SK-N-SH (cell line): ENCODE measurements around the gene PHLDB2. TPM values are rescaled to one million over a fixed set of nuclear protein-coding genes. Genes with fewer than 3 reads are reported as not detected.

Experiments
- CTCF ChIA-PET: fragments of 300-600, 350-600 bp; formaldehyde crosslinking; extraction: SDS; loops from one replicate; lab custom pipeline; 2021; lab: Yijun Ruan, JAX
- POLR2A ChIA-PET: fragments of 350-600 bp; sonication (Branson Sonifier 250); formaldehyde crosslinking; extraction: SDS; loops from one replicate; lab custom pipeline; 2020; ENCODE audit warnings: antibody characterized with exemption, inconsistent platforms; lab: Yijun Ruan, JAX
- DNase-seq: peaks from one replicate; pipeline ENCODE4 v3.0.0; 2012
- H2AFZ ChIP-seq: fragments of 200-600 bp; sonication (generic); 2 replicates; pipeline ENCODE4 v1.8.1; 2016; ENCODE audit warnings: antibody characterized with exemption, mild to moderate bottlenecking, low read depth
- H3F3A ChIP-seq: fragments of 200-600 bp; sonication (generic); replicated peaks from 2 replicates; pipeline ENCODE3; 2016; ENCODE audit warnings: antibody characterized with exemption, mild to moderate bottlenecking; ENCODE audit not compliant: insufficient read depth
- H3K27ac ChIP-seq, 2 experiments: fragments of 200-500 bp in 1 of 2; fragments of 200-600 bp in 1 of 2; sonication (Bioruptor generic) in 1 of 2; sonication (generic), shearing (Covaris generic) in 1 of 2; 2 replicates each; pipeline versions ENCODE4 v1.5.1 to v1.6.1; 2014 to 2016; ENCODE audit warnings: low read depth in 2 of 2, inconsistent platforms in 1 of 2, low read length in 1 of 2, mild to moderate bottlenecking in 1 of 2, mixed read lengths in 1 of 2
- H3K27me3 ChIP-seq: fragments of 200-600 bp; sonication (generic), shearing (Covaris generic); 2 replicates; pipeline ENCODE4 v1.6.1; 2016; ENCODE audit warnings: mixed run types; ENCODE audit not compliant: insufficient read depth
- H3K36me3 ChIP-seq, 2 experiments: fragments of 200-500 bp in 1 of 2; fragments of 200-600 bp in 1 of 2; sonication (Bioruptor generic) in 1 of 2; sonication (generic) in 1 of 2; replicated peaks in 1 of 2; 2 replicates each; pipeline versions ENCODE3 to v1.5.1; 2014 to 2016; ENCODE audit warnings: low read length in 1 of 2, mild to moderate bottlenecking in 1 of 2; ENCODE audit not compliant: insufficient read depth in 2 of 2, control insufficient read depth in 1 of 2
- H3K4me1 ChIP-seq, 2 experiments: fragments of 200-500 bp in 1 of 2; fragments of 200-600 bp in 1 of 2; sonication (Bioruptor generic) in 1 of 2; sonication (generic), shearing (Covaris generic) in 1 of 2; 2 replicates each; pipeline versions ENCODE4 v1.5.1 to v1.6.1; 2014 to 2016; ENCODE audit warnings: low read depth in 1 of 2, low read length in 1 of 2, mixed run types in 1 of 2; ENCODE audit not compliant: insufficient read depth in 2 of 2, control insufficient read depth in 1 of 2
- H3K4me2 ChIP-seq: fragments of 200-600 bp; sonication (generic), shearing (Covaris generic); 2 replicates; pipeline ENCODE4 v1.6.1; 2017; ENCODE audit warnings: mixed run types
- H3K4me3 ChIP-seq, 2 experiments: fragments of 200-500 bp in 1 of 2; fragments of 200-600 bp in 1 of 2; sonication (Bioruptor generic) in 1 of 2; sonication (generic), shearing (Covaris generic) in 1 of 2; 2 replicates each; pipeline versions ENCODE4 v1.5.1 to v1.8.1; 2014 to 2016; ENCODE audit warnings: low read depth in 2 of 2, inconsistent platforms in 1 of 2, low read length in 1 of 2, mild to moderate bottlenecking in 1 of 2, mixed read lengths in 1 of 2, moderate library complexity in 1 of 2
- H3K79me2 ChIP-seq: fragments of 200-600 bp; sonication (generic); 2 replicates; pipeline ENCODE4 v1.8.1; 2017; ENCODE audit warnings: mild to moderate bottlenecking; ENCODE audit not compliant: insufficient read depth
- H3K9ac ChIP-seq: fragments of 200-600 bp; sonication (generic); 2 replicates; pipeline ENCODE4 v1.6.1; 2017; ENCODE audit warnings: mixed run types
- H3K9me2 ChIP-seq: fragments of 200-600 bp; sonication (generic); 2 replicates; pipeline ENCODE4 v1.6.1; 2017; ENCODE audit warnings: mixed run types
- H3K9me3 ChIP-seq: fragments of 200-600 bp; sonication (generic); 2 replicates; pipeline ENCODE4 v1.6.1; 2017; ENCODE audit warnings: mixed run types, mild to moderate bottlenecking, moderate library complexity
- H4K20me1 ChIP-seq: fragments of 200-600 bp; sonication (generic); 2 replicates; pipeline ENCODE4 v1.6.1; 2017; ENCODE audit warnings: mild to moderate bottlenecking, mixed run types; ENCODE audit not compliant: insufficient read depth
- ELF1 ChIP-seq: IDR thresholded peaks from 2 replicates; pipeline ENCODE4 v1.4.0; 2012
- EP300 ChIP-seq, 2 experiments: IDR thresholded peaks; 2 replicates each; pipeline versions ENCODE4 v1.4.0 to v1.6.1; 2012; ENCODE audit warnings: borderline replicate concordance in 1 of 2, low read depth in 1 of 2, low read length in 1 of 2
- FOSL2 ChIP-seq: IDR thresholded peaks from 2 replicates; pipeline ENCODE4 v1.4.0; 2012; ENCODE audit warnings: low read depth, mild to moderate bottlenecking, moderate library complexity, borderline replicate concordance
- FOXJ3 ChIP-seq: sonication (generic); formaldehyde crosslinking; IDR thresholded peaks from 2 replicates; pipeline ENCODE4 v1.5.1; 2020; ENCODE audit warnings: mild to moderate bottlenecking, missing genetic modification reagents
- FOXM1 ChIP-seq: IDR thresholded peaks from 2 replicates; pipeline ENCODE4 v1.4.0; 2012; ENCODE audit warnings: low read depth, mild to moderate bottlenecking
- GATA2 ChIP-seq: sonication (generic); formaldehyde crosslinking; IDR thresholded peaks from 2 replicates; pipeline ENCODE4 v1.5.0; 2020; ENCODE audit warnings: mild to moderate bottlenecking, missing genetic modification reagents
- IRF3 ChIP-seq: fragments of 150-350 bp; IDR thresholded peaks from 2 replicates; pipeline ENCODE4 v1.6.1; 2016; ENCODE audit warnings: mild to moderate bottlenecking, low read depth, low read length
- JUND ChIP-seq: IDR thresholded peaks from 2 replicates; pipeline ENCODE4 v1.4.0; 2012
- MXI1 ChIP-seq: IDR thresholded peaks from 2 replicates; pipeline ENCODE4 v1.6.1; 2012; ENCODE audit warnings: mild to moderate bottlenecking, low read depth, low read length, improper control_type of control experiment
- NFIC ChIP-seq: IDR thresholded peaks from 2 replicates; pipeline ENCODE4 v1.4.0; 2012; ENCODE audit warnings: borderline replicate concordance
- RAD21 ChIP-seq: IDR thresholded peaks from 2 replicates; pipeline ENCODE4 v1.6.1; 2012; ENCODE audit warnings: mild to moderate bottlenecking, low read length
- RFX5 ChIP-seq: IDR thresholded peaks from 2 replicates; pipeline ENCODE4 v1.6.1; 2012; ENCODE audit warnings: mild to moderate bottlenecking, improper control_type of control experiment, low read length
- SMC3 ChIP-seq: IDR thresholded peaks from 2 replicates; pipeline ENCODE4 v1.6.1; 2012; ENCODE audit warnings: low read depth, low read length, improper control_type of control experiment
- WGBS: methylation state at CpG from one replicate; pipeline ENCODE4 v1.1.6; 2017; ENCODE audit warnings: low lambda C conversion rate; 5-methylcytosine and 5-hydroxymethylcytosine counted together
- polyA plus RNA-seq, 3 experiments: library from polyadenylated mRNA; depleted of rRNA; stranded (reverse); fragments of >200 nt; gene quantifications; 2 replicates each; pipeline ENCODE4 v1.2.3, GENCODE V29; 2012
- TF ChIP-seq, protein P1 (sequence below): IDR thresholded peaks from 2 replicates; pipeline ENCODE4 v1.6.1; 2012; ENCODE audit warnings: mild to moderate bottlenecking, low read depth, low read length, moderate library complexity
- TF ChIP-seq, protein P2 (sequence below): fragments of 150-350 bp; IDR thresholded peaks from 2 replicates; pipeline ENCODE4 v1.6.1; 2017; ENCODE audit warnings: antibody characterized with exemption, low read length, low read depth, borderline replicate concordance
- TF ChIP-seq, protein P3 (sequence below): fragments of 200-600 bp; sonication (generic); IDR thresholded peaks from 2 replicates; pipeline ENCODE4 v1.6.1; 2017; ENCODE audit warnings: antibody characterized with exemption, mild to moderate bottlenecking, moderate library complexity
- TF ChIP-seq, protein P4 (sequence below): IDR thresholded peaks from 2 replicates; pipeline ENCODE4 v1.4.0; 2012; ENCODE audit warnings: low read depth, borderline replicate concordance

Gene PHLDB2
- polyA plus RNA-seq, 1 of the 3 experiments (the other 2 are of a cell fraction), result 18.0 TPM

DNA sequence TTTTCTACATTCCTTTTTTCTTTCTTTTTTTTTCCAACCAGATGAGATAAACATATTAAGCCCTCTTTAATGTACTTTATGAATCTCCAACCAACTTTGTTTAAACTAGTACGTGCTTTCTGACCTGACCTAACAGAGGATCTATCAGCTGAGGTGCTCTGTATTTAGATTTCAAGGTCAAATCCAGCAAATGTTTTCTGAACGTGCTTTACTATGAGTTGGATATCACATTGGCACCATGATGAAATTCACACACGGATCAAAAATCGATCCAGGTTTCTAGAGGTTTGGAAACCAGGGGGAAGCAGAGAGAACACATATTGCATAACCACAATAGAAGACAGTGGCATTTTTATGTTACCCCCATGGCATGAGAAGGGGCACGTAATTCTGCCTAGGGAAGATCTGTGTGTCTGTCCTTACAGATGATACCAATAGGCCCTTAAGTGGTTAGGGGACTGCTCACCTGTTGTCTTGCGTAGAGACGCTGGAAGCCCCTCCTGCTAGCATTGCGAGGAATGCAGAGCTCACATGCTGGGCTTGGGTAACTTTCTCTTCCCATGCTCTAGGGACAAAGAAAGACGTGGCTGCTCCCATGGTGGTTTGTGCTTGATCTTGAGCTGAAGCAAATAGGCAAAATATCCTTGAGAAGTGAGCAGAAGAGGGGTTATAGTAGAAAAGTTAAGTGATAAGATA lies 60.5 kb downstream of the PHLDB2 start:
- TF ChIP-seq EP300 (IDR thresholded peaks at IDR 0.05; ENCODE audit: borderline replicate concordance in 1 of 2, low read depth in 1 of 2, low read length in 1 of 2), result no peak
- Histone ChIP-seq H3K4me1 (peaks cover 0 to 37% of the 10 kb centered on the region in 2 experiments; a peak in 2 of 4 replicates), H3K4me2 (no peak overlapping the region), H3K4me3 (no peak overlapping the region), H3K9ac (no peak overlapping the region), H3K27me3 (no peaks in the 10 kb centered on the region), H3K79me2 (peaks cover 82% of the 10 kb centered on the region), H3K9me2 (no peaks in the 10 kb centered on the region), H2AFZ (no peak overlapping the region), H3F3A (peaks cover 30% of the 10 kb centered on the region), H4K20me1 (no peaks in the 10 kb centered on the region), H3K27ac (no peak overlapping the region), H3K9me3 (no peaks in the 10 kb centered on the region), H3K36me3 (peaks cover 39 to 59% of the 10 kb centered on the region in 2 experiments)
- CTCF ChIA-PET, result interaction anchor here (1.4 kb wide), 1 partner anchor 13 kb away, joined by 5 read pairs; no protein-coding TSS in a partner anchor
- WGBS, result 87% methylated on average over 9 of the region's 9 CpGs
- POLR2A ChIA-PET, result no interaction called here
- DNase-seq, result no peak

GRCh38 chr3:111921181-111921580 lies 62.1 kb downstream of the PHLDB2 start:
- CTCF ChIA-PET, result interaction anchor here (0.7 kb wide), 1 partner anchor 205 kb away, joined by 4 read pairs; no protein-coding TSS in a partner anchor
- Histone ChIP-seq H4K20me1 (no peaks in the 10 kb centered on the region), H3K4me2 (no peak overlapping the region), H3K9ac (no peak overlapping the region), H3K27me3 (no peaks in the 10 kb centered on the region), H3F3A (peaks cover 15% of the 10 kb centered on the region), H3K9me2 (no peaks in the 10 kb centered on the region), H3K4me1 (peaks cover 0 to 29% of the 10 kb centered on the region in 2 experiments; a peak in 2 of 4 replicates), H3K4me3 (no peak overlapping the region), H3K27ac (no peak overlapping the region), H3K79me2 (peaks cover 77% of the 10 kb centered on the region), H2AFZ (no peak overlapping the region), H3K9me3 (no peaks in the 10 kb centered on the region), H3K36me3 (peaks cover 43 to 64% of the 10 kb centered on the region in 2 experiments)
- no peak for DNase-seq
- POLR2A ChIA-PET, result no interaction called here
- WGBS, result 97% methylated on average over 1 of the region's 1 CpG
- TF ChIP-seq, protein P1, sequence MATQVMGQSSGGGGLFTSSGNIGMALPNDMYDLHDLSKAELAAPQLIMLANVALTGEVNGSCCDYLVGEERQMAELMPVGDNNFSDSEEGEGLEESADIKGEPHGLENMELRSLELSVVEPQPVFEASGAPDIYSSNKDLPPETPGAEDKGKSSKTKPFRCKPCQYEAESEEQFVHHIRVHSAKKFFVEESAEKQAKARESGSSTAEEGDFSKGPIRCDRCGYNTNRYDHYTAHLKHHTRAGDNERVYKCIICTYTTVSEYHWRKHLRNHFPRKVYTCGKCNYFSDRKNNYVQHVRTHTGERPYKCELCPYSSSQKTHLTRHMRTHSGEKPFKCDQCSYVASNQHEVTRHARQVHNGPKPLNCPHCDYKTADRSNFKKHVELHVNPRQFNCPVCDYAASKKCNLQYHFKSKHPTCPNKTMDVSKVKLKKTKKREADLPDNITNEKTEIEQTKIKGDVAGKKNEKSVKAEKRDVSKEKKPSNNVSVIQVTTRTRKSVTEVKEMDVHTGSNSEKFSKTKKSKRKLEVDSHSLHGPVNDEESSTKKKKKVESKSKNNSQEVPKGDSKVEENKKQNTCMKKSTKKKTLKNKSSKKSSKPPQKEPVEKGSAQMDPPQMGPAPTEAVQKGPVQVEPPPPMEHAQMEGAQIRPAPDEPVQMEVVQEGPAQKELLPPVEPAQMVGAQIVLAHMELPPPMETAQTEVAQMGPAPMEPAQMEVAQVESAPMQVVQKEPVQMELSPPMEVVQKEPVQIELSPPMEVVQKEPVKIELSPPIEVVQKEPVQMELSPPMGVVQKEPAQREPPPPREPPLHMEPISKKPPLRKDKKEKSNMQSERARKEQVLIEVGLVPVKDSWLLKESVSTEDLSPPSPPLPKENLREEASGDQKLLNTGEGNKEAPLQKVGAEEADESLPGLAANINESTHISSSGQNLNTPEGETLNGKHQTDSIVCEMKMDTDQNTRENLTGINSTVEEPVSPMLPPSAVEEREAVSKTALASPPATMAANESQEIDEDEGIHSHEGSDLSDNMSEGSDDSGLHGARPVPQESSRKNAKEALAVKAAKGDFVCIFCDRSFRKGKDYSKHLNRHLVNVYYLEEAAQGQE, result no peak
- TF ChIP-seq IRF3, result no peak
- no peak for TF ChIP-seq RAD21
- TF ChIP-seq SMC3, result no peak
- no peak for TF ChIP-seq EP300 (IDR thresholded peaks at IDR 0.05; ENCODE audit: borderline replicate concordance in 1 of 2, low read depth in 1 of 2, low read length in 1 of 2)
- TF ChIP-seq JUND, result no peak
- no peak for TF ChIP-seq FOXM1
- TF ChIP-seq, protein P2, sequence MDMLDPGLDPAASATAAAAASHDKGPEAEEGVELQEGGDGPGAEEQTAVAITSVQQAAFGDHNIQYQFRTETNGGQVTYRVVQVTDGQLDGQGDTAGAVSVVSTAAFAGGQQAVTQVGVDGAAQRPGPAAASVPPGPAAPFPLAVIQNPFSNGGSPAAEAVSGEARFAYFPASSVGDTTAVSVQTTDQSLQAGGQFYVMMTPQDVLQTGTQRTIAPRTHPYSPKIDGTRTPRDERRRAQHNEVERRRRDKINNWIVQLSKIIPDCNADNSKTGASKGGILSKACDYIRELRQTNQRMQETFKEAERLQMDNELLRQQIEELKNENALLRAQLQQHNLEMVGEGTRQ, result no peak
- TF ChIP-seq, protein P3, sequence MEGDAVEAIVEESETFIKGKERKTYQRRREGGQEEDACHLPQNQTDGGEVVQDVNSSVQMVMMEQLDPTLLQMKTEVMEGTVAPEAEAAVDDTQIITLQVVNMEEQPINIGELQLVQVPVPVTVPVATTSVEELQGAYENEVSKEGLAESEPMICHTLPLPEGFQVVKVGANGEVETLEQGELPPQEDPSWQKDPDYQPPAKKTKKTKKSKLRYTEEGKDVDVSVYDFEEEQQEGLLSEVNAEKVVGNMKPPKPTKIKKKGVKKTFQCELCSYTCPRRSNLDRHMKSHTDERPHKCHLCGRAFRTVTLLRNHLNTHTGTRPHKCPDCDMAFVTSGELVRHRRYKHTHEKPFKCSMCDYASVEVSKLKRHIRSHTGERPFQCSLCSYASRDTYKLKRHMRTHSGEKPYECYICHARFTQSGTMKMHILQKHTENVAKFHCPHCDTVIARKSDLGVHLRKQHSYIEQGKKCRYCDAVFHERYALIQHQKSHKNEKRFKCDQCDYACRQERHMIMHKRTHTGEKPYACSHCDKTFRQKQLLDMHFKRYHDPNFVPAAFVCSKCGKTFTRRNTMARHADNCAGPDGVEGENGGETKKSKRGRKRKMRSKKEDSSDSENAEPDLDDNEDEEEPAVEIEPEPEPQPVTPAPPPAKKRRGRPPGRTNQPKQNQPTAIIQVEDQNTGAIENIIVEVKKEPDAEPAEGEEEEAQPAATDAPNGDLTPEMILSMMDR, result no peak
- TF ChIP-seq, protein P4, sequence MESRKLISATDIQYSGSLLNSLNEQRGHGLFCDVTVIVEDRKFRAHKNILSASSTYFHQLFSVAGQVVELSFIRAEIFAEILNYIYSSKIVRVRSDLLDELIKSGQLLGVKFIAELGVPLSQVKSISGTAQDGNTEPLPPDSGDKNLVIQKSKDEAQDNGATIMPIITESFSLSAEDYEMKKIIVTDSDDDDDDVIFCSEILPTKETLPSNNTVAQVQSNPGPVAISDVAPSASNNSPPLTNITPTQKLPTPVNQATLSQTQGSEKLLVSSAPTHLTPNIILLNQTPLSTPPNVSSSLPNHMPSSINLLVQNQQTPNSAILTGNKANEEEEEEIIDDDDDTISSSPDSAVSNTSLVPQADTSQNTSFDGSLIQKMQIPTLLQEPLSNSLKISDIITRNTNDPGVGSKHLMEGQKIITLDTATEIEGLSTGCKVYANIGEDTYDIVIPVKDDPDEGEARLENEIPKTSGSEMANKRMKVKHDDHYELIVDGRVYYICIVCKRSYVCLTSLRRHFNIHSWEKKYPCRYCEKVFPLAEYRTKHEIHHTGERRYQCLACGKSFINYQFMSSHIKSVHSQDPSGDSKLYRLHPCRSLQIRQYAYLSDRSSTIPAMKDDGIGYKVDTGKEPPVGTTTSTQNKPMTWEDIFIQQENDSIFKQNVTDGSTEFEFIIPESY, result no peak
- no peak for TF ChIP-seq NFIC
- no peak for TF ChIP-seq MXI1
- no peak for TF ChIP-seq ELF1
- TF ChIP-seq RFX5, result no peak
- TF ChIP-seq GATA2 (CRISPR knock-in tag), result no peak
- no peak for TF ChIP-seq FOXJ3 (CRISPR knock-in tag)
- TF ChIP-seq FOSL2, result no peak
